Small intestine (tissue), 7 donors: ENCODE measurements around the gene GPR137B. TPM values are rescaled to one million over a fixed set of nuclear protein-coding genes. Genes with fewer than 3 reads are reported as not detected.

Source experiments
- DNase-seq, 2 donors: peaks; one replicate each; pipeline versions ENCODE4 v3.0.0 to v3.0.0-alpha.2; 2013
- FAIRE-seq: peaks from 2 replicates; lab custom pipeline; 2012; peaks lifted over from hg19 to GRCh38; lab: Jason Lieb, UNC
- H3K27ac ChIP-seq, 3 donors: one replicate each; pipeline ENCODE4 v1.5.1; 2013; ENCODE audit warnings: low read length in 2 of 3, mild to moderate bottlenecking in 2 of 3, control low read depth in 1 of 3, inconsistent platforms in 1 of 3, low read depth in 1 of 3, moderate library complexity in 1 of 3
- H3K27me3 ChIP-seq, 3 donors: one replicate each; pipeline ENCODE4 v1.6.1; 2013; ENCODE audit warnings: low read length in 3 of 3, inconsistent platforms in 1 of 3; ENCODE audit not compliant: control insufficient read depth in 3 of 3, insufficient read depth in 3 of 3
- H3K36me3 ChIP-seq, 3 donors: one replicate each; pipeline ENCODE4 v1.6.1; 2013; ENCODE audit warnings: low read length in 3 of 3, inconsistent platforms in 1 of 3, low read depth in 1 of 3, mild to moderate bottlenecking in 1 of 3, moderate library complexity in 1 of 3; ENCODE audit not compliant: control insufficient read depth in 3 of 3, insufficient read depth in 2 of 3
- H3K4me1 ChIP-seq, 3 donors: one replicate each; pipeline ENCODE4 v1.6.1; 2013; ENCODE audit warnings: low read length in 2 of 3, inconsistent platforms in 1 of 3, low read depth in 1 of 3, mild to moderate bottlenecking in 1 of 3, moderate library complexity in 1 of 3; ENCODE audit not compliant: control insufficient read depth in 3 of 3, insufficient read depth in 2 of 3
- H3K4me3 ChIP-seq, 3 donors: one replicate each; pipeline ENCODE4 v1.5.1; 2013; ENCODE audit warnings: low read length in 3 of 3, control low read depth in 1 of 3, inconsistent platforms in 1 of 3, low read depth in 1 of 3, mild to moderate bottlenecking in 1 of 3, moderate library complexity in 1 of 3
- H3K9me3 ChIP-seq, 2 donors: one replicate each; pipeline ENCODE4 v1.6.1; 2013; ENCODE audit warnings: low read depth in 1 of 2, low read length in 1 of 2; ENCODE audit not compliant: control insufficient read depth in 2 of 2, insufficient read depth in 1 of 2
- WGBS, 3 donors: extraction: QIAGEN DNeasy Blood & Tissue Kit; methylation state at CpG; one replicate each; pipeline ENCODE4 v1.1.7; 2013; 5-methylcytosine and 5-hydroxymethylcytosine counted together
- polyA plus RNA-seq, 4 donors: library from polyadenylated mRNA; stranded (reverse) in 3 of 4; unstranded in 1 of 4; fragments of 200-250 nt in 3 of 4; fragments of 120-200 nt in 1 of 4; gene quantifications; one replicate each; pipeline versions ENCODE4 v1.2.1 to v1.2.3, GENCODE V29; 2013
- donor health status: healthy with polysubstance abuse.
- donor health status: control.
- donor health status: control.
- donor health status: Bipolar disorder and iron deficiency.
- donor health status: healthy.

GPR137B gene
- polyA plus RNA-seq, 4 donors: 2.0 to 8.2 (median 5.7) TPM

DNA sequence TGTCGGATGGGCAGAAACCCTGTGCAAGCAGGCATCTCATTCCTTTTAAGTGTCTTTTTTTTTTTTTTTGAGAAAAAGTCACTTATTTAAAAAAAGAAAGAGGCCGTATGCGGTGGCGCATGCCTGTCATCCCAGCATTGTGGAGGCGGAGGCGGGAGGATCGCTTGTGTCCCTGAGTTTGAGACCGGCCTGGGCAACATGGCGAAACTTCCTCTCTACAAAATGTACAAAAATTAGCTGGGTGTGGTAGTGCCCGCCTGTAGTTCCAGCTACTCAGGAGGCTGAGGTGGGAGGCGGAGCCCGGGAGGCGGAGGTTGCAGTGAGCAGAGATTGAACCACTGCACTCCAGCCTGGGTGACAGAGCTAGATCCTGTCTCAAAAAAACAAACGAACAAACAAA, 1.7 kb downstream of the GPR137B start:
- peaks cover 0 to 7% (median 0%) of the 10 kb centered on the region in 3 donors for H3K36me3 ChIP-seq
- peaks cover 0 to 20% (median 5%) of the 10 kb centered on the region in 3 donors for H3K4me1 ChIP-seq
- H3K9me3 ChIP-seq: no peaks in the 10 kb centered on the region
- WGBS, 3 donors: 55 to 86% (median 58%) methylated on average over 14 of the region's 14 CpGs
- no peak overlapping the region for H3K27ac ChIP-seq
- peak overlapping the region in 2 of 3 donors; percentile 46 to 82 for H3K4me3 ChIP-seq
- FAIRE-seq: no peak
- H3K27me3 ChIP-seq: peaks cover 0 to 22% (median 0%) of the 10 kb centered on the region in 3 donors
- no peak for DNase-seq

DNA sequence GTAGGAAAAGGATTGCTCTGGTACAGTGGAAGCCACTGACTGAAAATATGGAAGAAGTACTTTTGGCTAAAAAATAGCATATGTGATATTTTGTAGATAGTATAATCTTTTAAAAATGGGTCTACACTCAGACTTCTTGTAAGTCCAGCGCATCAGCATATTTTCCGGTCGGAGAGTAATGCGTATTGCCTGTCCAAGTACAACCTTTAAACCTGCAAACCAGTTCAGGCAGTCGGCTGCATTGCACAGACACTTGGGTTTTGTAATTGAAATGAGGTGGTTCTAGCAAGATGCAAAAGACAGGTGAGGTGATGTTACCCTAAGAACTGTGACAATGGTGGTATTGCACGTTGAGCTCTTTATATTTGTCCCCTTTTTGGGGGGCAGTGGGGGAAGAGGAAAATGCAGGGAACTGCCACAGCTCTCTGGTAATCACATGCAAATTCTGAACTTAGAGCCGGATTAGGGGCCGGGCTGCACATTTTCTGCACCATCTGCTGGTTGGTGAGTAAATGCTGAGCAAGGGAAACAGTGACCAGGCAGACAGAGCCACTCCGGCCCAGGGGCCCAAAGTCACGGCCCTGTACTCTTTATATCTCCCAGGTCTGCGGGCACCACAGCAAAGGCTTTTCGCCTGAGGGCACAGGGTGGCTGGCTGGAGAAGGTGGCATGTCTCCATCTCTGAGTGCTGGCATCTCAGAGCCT, 2.3 kb downstream of the GPR137B start:
- H3K4me1 ChIP-seq: peaks cover 0 to 20% (median 5%) of the 10 kb centered on the region in 3 donors
- DNase-seq (peak; percentile 28 to 36), FAIRE-seq (no peak)
- H3K9me3 ChIP-seq: no peaks in the 10 kb centered on the region
- H3K27ac ChIP-seq: no peak overlapping the region
- H3K4me3 ChIP-seq: no peak overlapping the region
- 33 to 61% (median 40%) methylated on average over 12 of the region's 12 CpGs for WGBS, 3 donors
- peaks cover 0 to 7% (median 0%) of the 10 kb centered on the region in 3 donors for H3K36me3 ChIP-seq
- H3K27me3 ChIP-seq: peaks cover 0 to 21% (median 0%) of the 10 kb centered on the region in 3 donors

DNA sequence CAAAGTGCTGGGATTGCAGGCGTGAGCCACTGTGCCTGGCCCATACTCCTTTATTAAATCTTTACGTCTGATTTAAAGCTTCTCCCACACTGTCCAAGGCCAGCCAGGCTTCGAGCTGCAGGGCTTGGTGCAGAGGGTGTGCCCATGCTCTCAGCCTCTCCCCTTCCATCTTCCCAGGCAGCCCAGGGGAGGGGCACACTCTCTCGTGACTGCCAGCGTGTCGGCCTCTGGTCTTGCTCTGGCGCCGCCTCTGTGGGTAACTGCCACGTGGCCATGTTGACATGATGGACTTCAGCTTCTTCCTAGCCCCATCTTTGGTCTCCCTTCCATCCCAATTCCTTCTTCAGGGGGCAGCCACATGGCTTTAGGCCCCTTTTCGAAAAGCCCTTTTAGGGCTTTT, 4.7 kb downstream of the GPR137B start:
- no peak for FAIRE-seq
- WGBS, 3 donors: 24 to 64% (median 57%) methylated on average over 10 of the region's 10 CpGs
- Histone ChIP-seq H3K27ac (no peak overlapping the region), H3K4me3 (no peak overlapping the region), H3K4me1 (peaks cover 0 to 6% (median 5%) of the 10 kb centered on the region in 3 donors), H3K9me3 (no peaks in the 10 kb centered on the region), H3K27me3 (no peaks in the 10 kb centered on the region), H3K36me3 (peaks cover 0 to 7% (median 0%) of the 10 kb centered on the region in 3 donors)
- DNase-seq: peak in 1 of 2 donors; percentile 70

DNA sequence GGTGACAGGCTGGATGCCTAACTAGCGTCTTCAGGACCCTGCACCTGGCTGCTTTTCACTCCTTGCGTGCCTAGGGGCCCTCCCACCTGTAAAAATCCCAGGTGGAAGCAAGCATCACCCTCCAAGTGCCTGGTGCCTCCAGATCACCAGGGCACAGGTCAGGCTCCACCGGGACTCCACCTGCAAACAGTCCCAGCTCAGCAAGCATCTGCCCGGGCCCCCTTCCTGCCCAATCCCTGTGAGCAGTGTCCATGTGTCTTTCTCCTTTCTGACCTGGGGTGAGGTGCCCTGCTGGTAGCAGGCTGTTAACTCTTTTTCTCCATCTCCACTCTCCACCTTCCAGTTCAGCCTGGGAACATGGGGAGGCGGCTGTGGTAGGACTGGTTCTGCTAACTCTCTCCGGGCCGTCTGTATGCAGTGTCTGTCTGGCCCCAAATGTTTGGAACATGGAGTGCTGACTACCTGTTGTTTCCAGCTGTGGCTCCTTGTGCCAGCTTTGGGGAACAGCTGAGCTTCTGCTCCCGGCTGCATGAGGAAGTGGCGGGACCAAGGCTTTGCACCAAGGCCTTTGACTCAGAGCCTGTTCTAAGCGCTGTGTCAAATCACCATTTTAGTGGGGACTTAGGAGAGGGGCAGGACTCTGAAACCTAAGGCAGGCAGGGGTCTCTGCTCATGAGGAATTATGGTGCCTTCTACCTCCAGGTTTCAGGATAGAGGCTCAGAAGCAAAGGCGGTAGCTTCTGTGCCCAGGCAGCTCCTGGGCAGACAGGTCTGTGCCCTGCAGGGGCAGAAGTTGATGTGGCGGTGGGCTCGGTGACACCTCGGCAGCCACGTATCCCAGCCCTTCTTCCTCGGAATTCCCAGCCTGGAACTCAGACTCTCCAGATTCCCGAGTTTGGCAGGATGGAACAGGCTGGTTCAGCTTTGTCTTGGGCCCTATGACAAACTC, 5.5 kb downstream of the GPR137B start:
- WGBS, 3 donors: 57 to 75% (median 65%) methylated on average over 17 of the region's 17 CpGs

DNA sequence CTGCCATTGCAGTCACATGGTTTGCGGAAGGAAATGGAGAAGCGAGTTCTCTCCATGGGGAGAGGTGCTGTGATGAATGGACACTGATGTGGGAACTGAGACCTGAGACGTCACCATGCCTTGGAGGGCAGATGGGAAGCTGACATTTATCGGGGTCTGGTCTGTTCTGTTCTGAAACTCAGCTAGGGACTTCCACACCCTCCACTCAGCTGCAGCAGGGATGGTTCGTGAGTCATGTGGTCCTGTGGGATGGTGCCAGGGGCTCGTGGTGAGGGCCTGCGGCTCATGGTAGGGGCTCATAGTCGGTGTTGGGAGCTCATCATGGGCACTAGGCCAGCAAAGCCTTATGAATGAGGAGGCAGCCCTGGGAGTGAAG, 6.1 kb downstream of the GPR137B start:
- Histone ChIP-seq H3K9me3 (no peaks in the 10 kb centered on the region), H3K4me3 (no peak overlapping the region), H3K4me1 (peaks cover 0 to 5% (median 3%) of the 10 kb centered on the region in 3 donors), H3K27ac (no peak overlapping the region), H3K27me3 (no peaks in the 10 kb centered on the region), H3K36me3 (peaks cover 0 to 7% (median 0%) of the 10 kb centered on the region in 3 donors)
- WGBS, 3 donors: 78 to 90% (median 84%) methylated on average over 8 of the region's 8 CpGs
- no peak for FAIRE-seq
- no peak for DNase-seq

More for the DNA sequence above, 5.5 kb downstream of the GPR137B start:
- FAIRE-seq (no peak), DNase-seq (peak in 1 of 2 donors; percentile 16)
- no peaks in the 10 kb centered on the region for H3K9me3 ChIP-seq
- H3K4me1 ChIP-seq: peaks cover 0 to 6% (median 5%) of the 10 kb centered on the region in 3 donors
- H3K27me3 ChIP-seq: no peaks in the 10 kb centered on the region
- peaks cover 0 to 7% (median 0%) of the 10 kb centered on the region in 3 donors for H3K36me3 ChIP-seq
- no peak overlapping the region for H3K27ac ChIP-seq
- H3K4me3 ChIP-seq: no peak overlapping the region

DNA sequence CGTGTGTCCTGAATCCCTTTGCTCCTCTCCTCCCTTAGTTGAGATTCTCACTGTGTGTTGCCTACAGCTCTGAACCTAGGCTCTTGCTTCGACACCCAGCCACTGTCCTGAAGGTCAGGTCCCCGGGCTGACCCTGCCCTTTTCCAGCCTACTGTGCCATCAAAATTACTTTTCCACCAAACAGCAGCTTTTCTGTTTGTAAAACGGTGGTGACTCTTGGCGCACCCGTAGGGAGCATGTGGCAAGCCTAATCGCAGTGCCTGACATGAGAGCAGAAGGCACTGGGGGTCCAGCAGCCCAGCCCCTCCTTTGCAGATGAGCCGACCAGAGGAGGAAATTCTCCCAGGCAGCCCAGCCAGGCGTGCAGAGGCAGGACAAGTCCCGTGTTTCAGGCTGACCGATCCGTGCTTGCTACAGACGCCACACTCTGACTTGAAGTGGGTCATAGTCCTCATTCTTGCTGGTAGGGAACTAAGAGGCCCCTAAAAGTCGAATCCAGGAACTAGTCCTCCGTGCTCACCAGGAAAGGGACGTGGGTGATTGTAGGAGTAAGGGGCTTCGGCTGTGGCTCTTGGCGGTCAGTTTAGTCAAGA, 6.8 kb downstream of the GPR137B start:
- H3K36me3 ChIP-seq: peaks cover 0 to 7% (median 0%) of the 10 kb centered on the region in 3 donors
- 81 to 85% (median 82%) methylated on average over 18 of the region's 18 CpGs for WGBS, 3 donors
- DNase-seq (no peak), FAIRE-seq (no peak)
- peaks cover 0 to 2% (median 0%) of the 10 kb centered on the region in 3 donors for H3K4me1 ChIP-seq
- H3K27me3 ChIP-seq: no peaks in the 10 kb centered on the region
- no peak overlapping the region for H3K27ac ChIP-seq
- H3K9me3 ChIP-seq: no peaks in the 10 kb centered on the region
- no peak overlapping the region for H3K4me3 ChIP-seq

DNA sequence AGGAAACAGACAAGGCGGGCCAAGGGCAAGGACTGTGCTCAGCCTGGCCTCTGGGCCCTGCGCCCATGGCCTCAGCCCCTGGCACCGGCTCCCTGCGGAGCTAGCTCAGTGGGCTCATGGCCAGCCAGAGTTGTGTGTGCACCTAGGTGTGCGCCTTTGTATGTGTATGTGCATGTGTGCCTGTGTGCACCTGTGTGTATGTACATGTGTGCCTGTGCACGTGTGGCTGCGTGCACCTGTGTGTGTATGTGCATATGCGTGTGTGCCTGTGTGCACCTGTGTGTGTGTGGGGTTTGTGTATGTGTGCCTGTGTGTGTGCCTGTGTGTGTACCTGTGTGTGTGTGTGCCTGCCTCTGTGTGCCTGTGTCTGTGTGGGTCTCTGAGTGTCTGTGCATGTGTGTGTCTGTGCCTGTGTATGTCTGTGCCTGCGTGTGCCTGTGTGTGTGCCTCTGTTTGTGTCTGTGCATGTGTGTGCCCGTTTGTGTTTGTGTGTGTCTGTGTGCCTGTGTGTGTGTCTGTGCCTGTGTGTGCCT, 7.4 kb downstream of the GPR137B start:
- DNase-seq (no peak), FAIRE-seq (no peak)
- WGBS, 3 donors: 79 to 90% (median 82%) methylated on average over 10 of the region's 10 CpGs
- no peak overlapping the region for H3K4me3 ChIP-seq
- peaks cover 0 to 7% (median 0%) of the 10 kb centered on the region in 3 donors for H3K36me3 ChIP-seq
- H3K9me3 ChIP-seq: no peaks in the 10 kb centered on the region
- H3K4me1 ChIP-seq: peaks cover 0 to 2% (median 0%) of the 10 kb centered on the region in 3 donors
- no peak overlapping the region for H3K27ac ChIP-seq
- H3K27me3 ChIP-seq: no peaks in the 10 kb centered on the region
